Kidney capillary endothelial cell (primary cell): Measurements from ENCODE around the gene MYLK.
A peak's percentile ranks its signal among the peaks of the same experiment; 100 is the strongest.
"Not testable (repeated sequence)": the region's sequence is repeated elsewhere in the genome, so short reads cannot be mapped to it uniquely, and the experiment has no call there.

Experiments used
- DNase-seq: peaks from one replicate; pipeline ENCODE4 v3.0.0-alpha.2; 2018; ENCODE audit warnings: low spot score

The MYLK gene

GRCh38 chr3:123621850-123622189 lies 262.3 kb downstream of the MYLK start:
- no peak for DNase-seq

GRCh38 chr3:123621186-123621849 lies 262.8 kb downstream of the MYLK start:
- no peak for DNase-seq

- DNase-seq = no peak
Observed at GRCh38 chr3:123620343-123620742, 263.8 kb downstream of the MYLK start.

GRCh38 chr3:123618768-123619484 lies 265.2 kb downstream of the MYLK start:
- DNase-seq = no peak

GRCh38 chr3:123618076-123618708 lies 265.9 kb downstream of the MYLK start:
- no peak for DNase-seq

GRCh38 chr3:123616593-123616992 lies 267.5 kb downstream of the MYLK start:
- no peak for DNase-seq

GRCh38 chr3:123613543-123613942 lies 270.6 kb downstream of the MYLK start:
- no peak for DNase-seq

GRCh38 chr3:123611674-123612073 lies 272.5 kb downstream of the MYLK start:
- not testable (repeated sequence) for DNase-seq

GRCh38 chr3:123611082-123611481 lies 273.1 kb downstream of the MYLK start:
- DNase-seq = no peak

- DNase-seq = no peak
Observed at GRCh38 chr3:123610331-123610730, 273.8 kb downstream of the MYLK start.

- no peak for DNase-seq
Observed at GRCh38 chr3:123609063-123609462, 275.1 kb downstream of the MYLK start.

- no peak for DNase-seq
Observed at GRCh38 chr3:123608263-123608937, 275.7 kb downstream of the MYLK start.

- DNase-seq = no peak
Observed at GRCh38 chr3:123606527-123606926, 277.6 kb downstream of the MYLK start.

- DNase-seq = no peak
Observed at GRCh38 chr3:123605789-123606234, 278.3 kb downstream of the MYLK start.

GRCh38 chr3:123603153-123603552 lies 281.0 kb downstream of the MYLK start:
- not testable (repeated sequence) for DNase-seq

GRCh38 chr3:123602325-123602724 lies 281.8 kb downstream of the MYLK start:
- peak; percentile 19 for DNase-seq

- not testable (repeated sequence) for DNase-seq
Observed at GRCh38 chr3:123600863-123601262, 283.3 kb downstream of the MYLK start.

- DNase-seq = no peak
Observed at GRCh38 chr3:123597561-123597960, 286.6 kb downstream of the MYLK start.

GRCh38 chr3:123595396-123596180 lies 288.5 kb downstream of the MYLK start:
- DNase-seq = no peak

- no peak for DNase-seq
Observed at GRCh38 chr3:123593381-123593780, 290.8 kb downstream of the MYLK start.

GRCh38 chr3:123590685-123591450 lies 293.3 kb downstream of the MYLK start:
- DNase-seq = no peak
